CMK (cell line): Measurements from ENCODE around the gene C1RL.
A peak's percentile ranks its signal among the peaks of the same experiment; 100 is the strongest.

Experiments
- DNase-seq: peaks from one replicate; pipeline ENCODE4 v3.0.0-alpha.2; 2010; ENCODE audit warnings: low read depth

C1RL gene

DNA sequence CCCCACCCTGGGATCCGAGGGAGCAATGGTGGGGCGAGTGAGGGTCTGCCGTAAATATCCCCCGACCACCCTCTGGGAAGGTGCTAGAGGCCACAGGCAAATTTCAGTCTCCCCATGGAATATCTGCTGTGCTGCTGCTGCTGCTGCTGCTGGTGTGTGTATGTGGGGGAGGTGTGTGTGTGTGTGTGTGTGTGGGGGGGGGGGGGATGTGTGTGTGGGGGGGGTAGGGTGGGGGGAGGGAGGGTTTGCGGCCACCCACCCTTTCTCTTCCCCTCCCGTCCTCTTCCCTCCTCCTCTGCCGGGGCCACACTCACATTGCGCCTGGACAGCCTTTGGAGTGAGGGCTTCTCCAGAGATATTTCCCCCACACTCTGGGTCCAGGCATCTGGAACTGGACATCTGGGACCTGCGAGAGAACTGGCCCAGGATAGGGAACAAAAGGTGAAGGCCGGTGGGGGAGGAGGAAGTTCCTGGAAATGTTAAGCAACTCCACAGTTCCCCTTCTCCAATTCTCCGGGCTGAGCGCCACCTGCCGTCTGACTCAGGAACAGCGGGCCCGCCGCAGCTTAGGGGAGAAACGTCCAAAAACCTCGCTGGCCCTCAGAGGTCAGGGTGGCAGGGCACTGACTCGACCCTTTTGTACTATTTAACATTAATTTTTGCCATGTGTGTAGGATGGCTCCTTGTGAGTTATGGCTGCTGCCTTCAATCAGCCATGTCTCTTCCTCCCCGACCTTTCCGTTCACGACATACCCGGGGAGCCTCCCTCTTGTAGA lies at the start of gene C1RL:
C1RL (minus strand) TSS at position 419 of the 776 bp plus-strand sequence; CDS start at position 385, 34 bp downstream.
- peak; percentile 78 for DNase-seq

- no peak for DNase-seq
Observed at GRCh38 chr12:7157391-7157790, 48.4 kb upstream of the C1RL start.

DNA sequence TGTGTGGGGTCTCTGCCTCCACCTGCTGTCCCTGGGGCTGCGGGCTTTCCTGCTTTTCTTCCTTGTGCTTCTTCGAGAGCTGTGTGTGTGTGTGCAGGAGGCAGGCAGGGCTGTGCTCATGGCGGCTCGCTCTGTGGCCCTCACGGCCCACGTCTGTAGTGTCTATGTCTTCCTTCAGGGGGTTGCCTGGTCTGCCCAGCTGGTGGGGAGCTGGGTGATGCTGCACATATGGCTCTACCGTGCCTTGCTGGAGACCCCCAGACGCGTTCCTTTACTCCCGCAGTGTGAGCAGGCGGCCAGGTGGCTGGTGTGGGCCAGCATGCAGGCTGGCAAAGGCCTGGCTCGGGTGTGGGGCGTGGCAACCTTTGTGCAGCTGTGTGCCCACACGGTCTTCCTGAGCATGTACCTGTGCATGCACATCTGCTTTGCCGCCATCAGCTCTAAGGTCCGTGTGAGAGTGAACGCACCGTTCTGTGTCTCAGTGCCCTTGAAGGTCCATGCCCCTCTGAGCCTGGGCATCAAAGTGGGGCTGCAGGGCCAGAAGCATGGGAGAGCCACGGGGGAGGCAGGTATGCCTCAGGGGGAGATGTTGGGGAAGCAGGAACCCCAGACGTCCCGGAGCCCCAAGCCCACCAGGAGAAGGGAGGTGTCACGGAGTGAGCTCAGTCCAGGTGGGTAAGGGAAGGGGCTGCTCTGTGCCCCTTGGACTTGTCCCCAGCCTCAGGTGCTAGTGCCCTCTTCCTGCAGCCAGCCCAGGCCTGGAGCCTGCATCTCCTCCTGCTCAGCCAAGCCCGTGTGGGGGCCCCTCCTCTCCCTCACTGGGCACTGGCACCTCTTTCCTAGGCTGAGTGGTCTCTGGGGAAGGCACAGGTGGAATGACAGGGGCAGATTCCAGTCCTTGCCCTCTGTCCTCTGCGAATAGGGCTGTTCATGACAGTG lies 47.5 kb upstream of the C1RL start:
- DNase-seq = no peak

GRCh38 chr12:7155471-7156034 lies 46.5 kb upstream of the C1RL start:
- DNase-seq = no peak

DNA sequence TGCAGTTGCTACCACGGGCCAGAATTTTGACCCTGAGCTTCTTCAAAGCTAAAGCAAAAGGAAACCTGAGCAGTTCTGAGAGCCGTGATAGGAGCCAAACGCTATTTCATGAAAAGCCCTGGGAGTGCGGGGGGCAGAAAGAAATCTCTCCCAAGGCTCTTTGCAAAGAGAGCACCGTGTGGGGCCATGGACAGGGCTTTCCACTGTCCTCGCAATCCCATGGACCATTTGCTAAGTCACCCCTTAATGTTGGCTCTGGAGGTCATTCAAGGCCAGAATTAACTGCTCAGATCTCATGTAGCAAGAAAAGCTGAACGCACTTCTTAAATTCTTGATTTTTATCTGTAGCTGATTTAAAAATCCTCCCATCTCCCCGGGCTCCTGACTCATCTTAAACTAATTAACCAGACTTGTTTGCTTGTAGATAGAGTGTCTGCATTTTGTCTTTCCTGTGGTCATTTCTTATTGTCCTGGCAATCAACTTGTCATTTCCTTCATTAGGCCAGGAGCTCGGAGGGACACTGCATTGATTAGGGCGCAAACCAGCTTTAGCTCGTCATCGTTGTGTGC lies 46.0 kb upstream of the C1RL start:
- DNase-seq = no peak

- DNase-seq = no peak
Observed at GRCh38 chr12:7154042-7154441, 45.0 kb upstream of the C1RL start.

- no peak for DNase-seq
Observed at GRCh38 chr12:7152818-7153217, 43.8 kb upstream of the C1RL start.

DNA sequence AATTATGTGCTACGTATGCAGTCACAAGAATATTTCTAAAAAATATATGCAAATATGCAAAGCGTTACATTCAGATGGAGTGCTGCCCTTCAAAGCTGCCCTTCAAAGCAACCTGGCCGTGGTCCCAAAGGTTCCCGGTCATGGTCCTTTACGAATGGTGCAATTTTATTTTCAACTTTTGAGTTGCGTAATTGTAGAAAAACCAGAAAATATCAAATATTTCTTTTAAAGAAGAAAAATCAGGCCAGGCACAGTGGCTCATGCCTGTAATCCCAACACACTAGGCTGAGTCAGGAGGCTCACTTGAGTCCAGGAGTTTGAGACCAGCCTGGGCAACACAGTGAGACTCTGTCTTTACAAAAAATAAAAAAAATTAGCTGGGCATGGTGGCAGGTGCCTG lies 42.5 kb upstream of the C1RL start:
- no peak for DNase-seq

GRCh38 chr12:7150841-7151240 lies 41.8 kb upstream of the C1RL start:
- DNase-seq = no peak

- no peak for DNase-seq
Observed at GRCh38 chr12:7150356-7150755, 41.3 kb upstream of the C1RL start.

DNA sequence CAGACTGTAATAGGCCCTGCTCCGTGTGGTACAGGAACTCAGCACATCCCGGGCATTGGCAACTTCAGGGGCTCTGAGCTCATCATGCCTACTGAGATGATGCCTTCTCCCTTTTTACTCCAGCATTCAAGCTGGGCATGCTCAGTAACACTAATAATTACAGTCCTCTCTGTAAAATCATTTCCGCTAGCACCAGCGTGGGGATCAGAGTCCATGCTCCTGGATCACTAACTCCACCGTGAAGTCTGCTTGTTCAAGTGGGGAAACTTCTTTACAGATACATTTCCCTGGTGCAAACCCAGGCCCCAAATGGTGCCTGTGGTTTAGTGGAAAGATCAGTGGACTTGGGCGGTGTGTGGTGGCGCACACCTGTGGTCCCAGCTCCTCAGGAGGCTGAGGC lies 37.9 kb upstream of the C1RL start:
- DNase-seq = no peak

- no peak for DNase-seq
Observed at GRCh38 chr12:7146228-7146627, 37.2 kb upstream of the C1RL start.

DNA sequence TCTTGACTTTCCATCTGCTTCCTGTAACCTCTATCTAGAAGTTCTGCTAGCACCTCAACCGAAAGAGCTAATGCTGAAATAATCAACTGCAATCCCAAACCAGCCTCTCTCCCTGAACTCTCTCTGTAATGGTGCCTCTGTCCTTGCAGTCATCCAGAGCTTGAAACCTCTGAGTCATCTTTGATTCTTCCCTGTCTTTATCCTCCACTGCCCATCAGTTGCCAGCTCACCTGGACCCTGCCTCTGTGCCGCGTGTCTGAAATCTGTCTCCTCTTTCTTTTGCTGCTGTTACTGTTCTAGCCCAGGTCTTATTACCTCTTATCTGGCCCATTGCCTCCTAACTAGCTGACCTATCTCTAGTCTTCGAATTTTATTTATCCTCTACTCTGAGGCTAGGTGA lies 36.7 kb upstream of the C1RL start:
- DNase-seq = no peak

- DNase-seq = no peak
Observed at GRCh38 chr12:7144414-7145120, 35.6 kb upstream of the C1RL start.

GRCh38 chr12:7143564-7143963 lies 34.5 kb upstream of the C1RL start:
- no peak for DNase-seq

DNA sequence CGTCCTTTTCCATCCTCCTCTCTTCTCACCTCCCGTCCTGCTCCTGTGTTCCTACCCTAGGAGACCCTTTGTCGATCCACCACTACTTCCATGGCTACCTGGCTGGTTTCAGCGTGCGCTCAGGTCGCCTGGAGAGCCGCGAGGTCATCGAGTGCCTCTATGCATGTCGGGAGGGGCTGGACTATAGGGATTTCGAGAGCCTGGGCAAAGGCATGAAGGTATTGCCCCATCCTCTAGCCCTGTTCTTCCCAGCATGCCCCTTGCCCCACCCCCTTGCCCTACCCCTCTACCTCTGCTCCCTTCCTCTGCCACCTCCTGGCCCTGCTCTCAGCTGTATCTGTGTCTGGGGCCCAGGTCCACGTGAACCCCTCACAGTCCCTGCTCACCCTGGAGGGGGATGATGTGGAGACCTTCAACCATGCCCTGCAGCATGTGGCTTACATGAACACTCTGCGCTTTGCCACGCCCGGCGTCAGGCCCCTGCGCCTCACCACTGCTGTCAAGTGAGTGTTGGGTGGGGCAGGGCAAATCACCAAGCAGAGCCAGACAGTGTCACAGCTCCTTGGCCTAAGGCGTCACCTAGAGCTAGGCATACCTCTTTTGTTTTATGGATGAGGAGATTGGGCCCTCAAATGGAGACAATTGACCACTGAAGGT lies 33.9 kb upstream of the C1RL start:
- DNase-seq = no peak

DNA sequence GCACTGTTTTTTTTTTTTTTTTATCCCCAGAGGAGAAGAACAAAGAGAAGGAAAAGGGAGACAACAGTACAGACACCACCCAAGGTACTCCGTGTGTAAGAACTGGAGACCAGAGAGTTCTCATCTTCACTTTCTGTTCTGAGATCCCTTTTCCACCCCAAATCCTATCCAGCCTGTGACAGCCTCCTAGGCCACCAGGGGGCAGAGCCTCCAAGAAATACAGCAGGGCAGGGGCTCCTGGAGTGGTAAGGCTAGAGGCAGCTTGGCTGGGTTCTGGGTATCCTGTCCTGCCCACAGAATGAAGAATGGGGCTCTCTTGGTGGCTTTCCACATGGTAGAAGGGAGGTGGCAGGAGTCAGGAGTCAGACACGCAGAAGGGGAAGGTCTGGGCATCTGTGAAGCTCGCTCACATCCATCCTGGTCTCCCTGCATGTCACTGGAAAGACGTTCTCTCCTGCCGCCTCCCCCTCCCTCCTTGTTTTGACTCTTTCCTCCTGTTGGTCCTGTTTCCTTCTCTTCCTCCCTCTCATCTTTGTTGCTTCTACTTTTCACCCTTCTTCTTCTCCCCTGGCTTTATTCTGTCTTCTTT lies 33.1 kb upstream of the C1RL start:
- DNase-seq = peak; percentile 26

DNA sequence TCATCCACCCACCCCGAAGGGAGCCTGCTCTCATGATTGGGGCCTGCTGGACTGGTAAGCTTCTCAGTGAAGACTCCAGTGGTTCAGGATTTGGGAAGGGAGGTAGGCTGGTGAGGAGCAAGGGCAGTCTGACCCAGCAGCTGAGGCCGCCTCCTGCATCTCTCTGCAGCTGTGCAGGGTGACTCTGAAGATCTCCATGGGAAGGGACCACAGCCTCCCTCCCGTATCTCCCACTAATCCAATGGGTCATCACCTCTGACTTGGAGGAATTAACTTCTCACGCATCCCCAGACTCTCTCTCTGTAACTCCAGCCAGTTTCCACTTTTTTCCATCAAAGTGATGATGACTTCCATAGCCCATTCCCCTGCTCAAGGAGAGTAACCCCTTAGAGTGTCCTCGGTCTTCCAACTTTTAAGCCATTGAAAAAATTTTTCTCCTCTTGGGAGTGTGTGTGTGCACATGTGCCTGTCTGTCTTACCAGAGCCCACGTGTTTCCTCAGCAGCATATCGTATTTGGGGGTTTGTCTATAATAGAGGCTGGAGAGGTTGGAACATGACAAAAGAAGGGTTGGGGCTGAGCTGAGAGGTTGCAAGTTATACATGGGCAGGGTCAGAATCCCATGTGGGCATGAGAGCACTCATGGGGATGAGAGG lies 32.5 kb upstream of the C1RL start:
- DNase-seq = no peak

DNA sequence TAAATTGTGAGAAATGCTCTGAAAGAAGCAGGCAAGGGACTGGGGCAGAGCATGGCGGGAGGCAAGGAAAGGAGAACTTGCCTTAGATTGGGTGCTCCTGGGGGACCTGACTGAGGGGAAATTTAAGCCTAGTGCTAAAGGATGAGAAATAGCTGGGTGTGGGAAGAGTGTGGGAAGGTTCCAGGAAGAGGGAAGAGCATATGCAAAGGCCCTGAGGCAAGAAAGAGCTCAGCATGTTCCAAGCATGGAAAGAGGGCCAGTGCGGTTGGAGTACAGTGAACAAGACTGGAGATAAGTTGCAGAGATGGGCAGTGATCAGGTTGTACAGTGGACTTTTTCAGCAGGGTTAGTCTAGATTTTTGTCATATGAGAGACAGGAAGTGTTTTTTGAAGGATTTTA lies 30.2 kb upstream of the C1RL start:
- DNase-seq = no peak

DNA sequence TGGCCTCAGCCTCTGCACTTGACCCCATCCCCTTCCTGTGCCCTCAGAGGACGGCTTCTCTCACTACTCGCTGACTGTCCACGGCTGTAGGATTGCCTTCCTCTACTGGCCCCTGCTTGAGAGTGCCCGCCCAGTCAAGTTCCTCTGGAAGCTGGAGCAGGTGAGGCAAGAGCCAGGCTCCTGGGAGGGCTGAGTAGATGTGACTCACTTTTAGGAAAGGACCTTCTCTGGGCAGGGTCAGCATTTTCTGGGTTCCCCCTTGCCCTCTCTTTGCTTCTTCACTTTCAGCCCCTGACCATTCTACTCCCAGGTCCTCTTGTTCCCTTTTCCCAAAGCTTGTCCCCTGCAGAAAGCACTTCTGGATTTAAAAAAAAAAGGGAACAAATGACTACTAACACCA lies 28.9 kb upstream of the C1RL start:
- no peak for DNase-seq
